Measurements from ENCODE around the gene FAM222A.

DNA sequence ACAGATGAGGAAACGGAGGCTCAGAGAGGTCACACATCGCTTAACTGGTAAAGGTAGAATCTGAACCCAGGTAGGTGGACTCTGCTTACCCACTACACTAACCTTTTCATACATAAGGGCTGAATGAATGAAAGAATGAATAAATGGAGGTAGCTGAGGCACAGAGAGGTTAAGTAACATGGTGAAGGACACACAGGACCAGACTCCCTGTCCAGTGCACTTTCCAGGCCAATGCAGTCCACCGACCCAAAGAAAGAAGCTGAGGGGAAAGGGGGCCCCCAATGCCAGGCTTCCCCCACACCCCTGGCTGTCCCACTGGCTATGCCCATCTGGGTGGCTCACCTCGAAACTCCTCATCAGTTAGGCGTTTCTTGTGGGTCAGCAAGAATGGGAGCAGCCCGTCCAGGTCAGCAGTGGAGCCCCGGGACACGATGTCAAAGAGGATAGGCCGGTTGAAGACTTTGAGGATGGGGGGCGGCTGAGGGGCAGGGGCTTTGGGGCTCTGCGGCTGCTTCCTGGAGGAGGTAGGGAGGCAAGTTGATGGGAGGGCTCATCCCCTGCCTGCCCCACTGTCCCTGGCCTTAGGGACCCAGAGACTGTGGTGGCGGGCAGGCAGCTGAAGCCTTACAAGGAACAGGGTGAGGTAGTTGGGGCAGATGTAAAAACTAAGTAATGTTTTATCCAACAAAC is 94.5 kb downstream of the FAM222A start:
- no peak for TF ChIP-seq POLR2A (IDR thresholded peaks at IDR 0.05)
- TF ChIP-seq, protein P1, sequence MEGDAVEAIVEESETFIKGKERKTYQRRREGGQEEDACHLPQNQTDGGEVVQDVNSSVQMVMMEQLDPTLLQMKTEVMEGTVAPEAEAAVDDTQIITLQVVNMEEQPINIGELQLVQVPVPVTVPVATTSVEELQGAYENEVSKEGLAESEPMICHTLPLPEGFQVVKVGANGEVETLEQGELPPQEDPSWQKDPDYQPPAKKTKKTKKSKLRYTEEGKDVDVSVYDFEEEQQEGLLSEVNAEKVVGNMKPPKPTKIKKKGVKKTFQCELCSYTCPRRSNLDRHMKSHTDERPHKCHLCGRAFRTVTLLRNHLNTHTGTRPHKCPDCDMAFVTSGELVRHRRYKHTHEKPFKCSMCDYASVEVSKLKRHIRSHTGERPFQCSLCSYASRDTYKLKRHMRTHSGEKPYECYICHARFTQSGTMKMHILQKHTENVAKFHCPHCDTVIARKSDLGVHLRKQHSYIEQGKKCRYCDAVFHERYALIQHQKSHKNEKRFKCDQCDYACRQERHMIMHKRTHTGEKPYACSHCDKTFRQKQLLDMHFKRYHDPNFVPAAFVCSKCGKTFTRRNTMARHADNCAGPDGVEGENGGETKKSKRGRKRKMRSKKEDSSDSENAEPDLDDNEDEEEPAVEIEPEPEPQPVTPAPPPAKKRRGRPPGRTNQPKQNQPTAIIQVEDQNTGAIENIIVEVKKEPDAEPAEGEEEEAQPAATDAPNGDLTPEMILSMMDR (IDR thresholded peaks at IDR 0.05), result no peak
